ENCODE data around the gene SAMD14. TPM values are rescaled to one million over a fixed set of nuclear protein-coding genes. Genes with fewer than 3 reads are reported as not detected.

SAMD14 gene
- total RNA-seq, 1 donor, result 4.7 TPM

DNA sequence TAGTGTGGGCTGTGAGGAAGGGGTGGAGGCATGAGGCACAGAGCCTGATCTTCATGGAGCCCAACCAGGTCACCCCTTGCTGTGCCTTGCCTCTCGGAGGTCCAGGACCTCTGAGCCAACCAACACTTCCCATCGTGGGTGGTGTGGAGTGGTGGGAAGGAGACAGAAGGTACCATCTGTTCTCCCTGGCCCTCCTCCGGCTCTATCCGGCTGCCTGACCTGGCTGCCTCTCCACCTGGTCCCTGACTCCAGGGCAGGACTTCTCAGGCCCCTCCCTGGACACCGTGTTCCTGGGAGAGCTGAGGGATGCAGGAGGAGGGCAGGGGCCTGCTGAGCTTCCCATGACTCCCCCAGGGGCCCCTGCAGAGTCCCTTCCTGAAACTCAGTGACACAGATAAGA, 31.0 kb downstream of the SAMD14 start:
- H3K4me3 ChIP-seq (ENCODE audit: low read depth, low read length), result no peak overlapping the region
- no peak for DNase-seq (ENCODE audit: low read depth)
- TF ChIP-seq, protein P1, sequence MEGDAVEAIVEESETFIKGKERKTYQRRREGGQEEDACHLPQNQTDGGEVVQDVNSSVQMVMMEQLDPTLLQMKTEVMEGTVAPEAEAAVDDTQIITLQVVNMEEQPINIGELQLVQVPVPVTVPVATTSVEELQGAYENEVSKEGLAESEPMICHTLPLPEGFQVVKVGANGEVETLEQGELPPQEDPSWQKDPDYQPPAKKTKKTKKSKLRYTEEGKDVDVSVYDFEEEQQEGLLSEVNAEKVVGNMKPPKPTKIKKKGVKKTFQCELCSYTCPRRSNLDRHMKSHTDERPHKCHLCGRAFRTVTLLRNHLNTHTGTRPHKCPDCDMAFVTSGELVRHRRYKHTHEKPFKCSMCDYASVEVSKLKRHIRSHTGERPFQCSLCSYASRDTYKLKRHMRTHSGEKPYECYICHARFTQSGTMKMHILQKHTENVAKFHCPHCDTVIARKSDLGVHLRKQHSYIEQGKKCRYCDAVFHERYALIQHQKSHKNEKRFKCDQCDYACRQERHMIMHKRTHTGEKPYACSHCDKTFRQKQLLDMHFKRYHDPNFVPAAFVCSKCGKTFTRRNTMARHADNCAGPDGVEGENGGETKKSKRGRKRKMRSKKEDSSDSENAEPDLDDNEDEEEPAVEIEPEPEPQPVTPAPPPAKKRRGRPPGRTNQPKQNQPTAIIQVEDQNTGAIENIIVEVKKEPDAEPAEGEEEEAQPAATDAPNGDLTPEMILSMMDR (IDR thresholded peaks at IDR 0.05; ENCODE audit: insufficient read depth, low read depth, low read length), result no peak

DNA sequence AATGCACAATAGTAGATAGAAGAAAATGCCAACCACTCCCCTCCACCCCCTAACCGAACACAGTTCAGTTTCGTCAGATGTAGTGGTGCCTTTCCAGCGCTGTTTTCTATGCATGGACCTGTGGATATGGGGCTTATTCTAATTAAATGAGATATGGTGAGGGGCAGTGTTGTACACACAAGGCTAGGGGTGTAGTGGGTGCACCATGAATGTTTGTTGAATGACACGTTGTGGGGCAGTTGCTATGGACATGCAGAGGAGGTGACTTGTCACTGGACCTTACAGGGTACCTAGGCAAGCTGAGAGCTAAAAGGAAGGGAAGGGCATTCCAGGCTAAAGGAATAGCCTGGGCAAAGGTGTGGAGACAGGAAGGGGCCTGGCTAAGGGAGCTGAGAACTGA, 31.4 kb downstream of the SAMD14 start:
- no peak for DNase-seq (ENCODE audit: low read depth)
- no peak overlapping the region for H3K4me3 ChIP-seq (ENCODE audit: low read depth, low read length)
- TF ChIP-seq, protein P1 (IDR thresholded peaks at IDR 0.05; ENCODE audit: insufficient read depth, low read depth, low read length), result no peak

DNA sequence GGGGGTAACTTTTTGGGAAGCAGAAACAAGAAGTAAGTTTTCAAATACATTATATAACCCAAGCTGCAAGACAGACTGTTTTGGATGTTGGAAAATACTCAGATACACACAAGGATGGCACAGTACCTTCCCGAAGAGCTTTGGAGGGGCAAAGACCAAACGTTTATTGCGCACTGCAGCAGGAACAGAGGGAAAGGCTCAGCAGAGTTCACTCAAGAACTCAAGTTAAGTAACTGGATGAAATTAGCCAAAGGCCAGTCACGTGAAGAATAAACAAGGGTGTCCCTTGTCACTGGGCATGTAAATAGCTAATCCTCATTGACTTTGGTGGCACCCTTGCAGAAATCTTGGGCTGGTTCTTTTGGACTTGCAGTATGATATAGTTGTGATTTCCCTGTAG, 32.0 kb downstream of the SAMD14 start:
- no peak overlapping the region for H3K4me3 ChIP-seq (ENCODE audit: low read depth, low read length)
- TF ChIP-seq, protein P1 (IDR thresholded peaks at IDR 0.05; ENCODE audit: insufficient read depth, low read depth, low read length), result no peak
- no peak for DNase-seq (ENCODE audit: low read depth)

DNA sequence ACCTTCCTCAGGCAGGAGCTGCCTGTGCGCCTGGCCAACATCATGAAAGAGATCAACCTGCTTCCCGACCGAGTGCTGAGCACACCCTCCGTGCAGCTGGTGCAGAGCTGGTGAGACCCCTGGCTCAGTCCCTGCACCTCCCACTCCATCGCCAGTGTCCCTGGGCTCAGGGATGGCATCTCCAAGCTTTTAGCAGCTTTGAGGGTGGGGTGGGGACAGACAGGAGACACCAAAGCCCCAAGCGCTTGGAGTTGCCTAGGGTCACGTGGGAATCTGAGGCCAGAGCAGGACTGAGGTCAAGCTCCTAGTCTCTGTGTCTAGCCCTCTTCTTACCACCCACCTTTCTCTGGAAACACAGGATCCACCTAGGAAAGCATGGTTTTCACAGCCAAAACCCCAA, 32.5 kb downstream of the SAMD14 start:
- no peak for DNase-seq (ENCODE audit: low read depth)
- H3K4me3 ChIP-seq (ENCODE audit: low read depth, low read length), result no peak overlapping the region
- TF ChIP-seq, protein P1 (IDR thresholded peaks at IDR 0.05; ENCODE audit: insufficient read depth, low read depth, low read length), result no peak

DNA sequence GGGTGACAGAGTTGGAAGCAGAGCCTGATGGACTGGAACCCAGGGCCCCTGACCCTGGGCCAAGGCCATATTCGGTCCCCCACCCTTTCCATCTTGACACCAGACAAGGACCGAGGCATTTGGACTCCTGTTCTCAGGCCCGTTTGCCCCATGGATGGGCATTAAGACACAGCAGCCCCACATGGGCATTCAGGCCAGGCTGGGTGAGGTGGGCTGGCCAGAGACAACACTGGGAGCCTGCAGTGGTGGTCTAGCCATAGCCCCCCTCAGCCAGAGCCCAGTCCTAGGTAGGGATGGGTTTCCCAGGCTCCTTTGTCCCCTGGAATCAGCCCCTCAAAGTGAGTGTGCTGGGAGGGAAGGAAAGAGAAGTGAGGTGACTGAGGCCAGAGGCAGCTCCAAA, 33.2 kb downstream of the SAMD14 start:
- H3K4me3 ChIP-seq (ENCODE audit: low read depth, low read length), result no peak overlapping the region
- TF ChIP-seq, protein P1 (IDR thresholded peaks at IDR 0.05; ENCODE audit: insufficient read depth, low read depth, low read length), result no peak
- no peak for DNase-seq (ENCODE audit: low read depth)

DNA sequence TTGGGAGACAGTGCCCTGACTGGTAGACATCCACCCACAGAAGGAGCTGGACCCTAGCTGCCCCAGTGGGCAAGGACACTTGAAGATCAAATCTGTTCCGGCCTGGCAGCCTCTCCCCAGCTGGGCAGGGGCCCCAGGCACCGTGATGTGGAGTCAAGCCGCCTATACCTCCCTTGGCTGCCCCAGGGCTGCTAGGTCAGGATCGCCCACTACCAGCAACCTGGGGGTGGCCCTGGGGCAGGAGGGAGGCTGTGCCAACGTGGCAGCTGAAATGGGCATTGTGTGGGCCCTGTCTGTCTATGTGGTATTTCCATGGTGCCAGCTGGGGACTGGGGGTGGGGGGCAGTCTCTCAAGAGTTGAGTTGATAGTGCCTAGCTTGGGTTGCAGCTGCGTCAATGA, 33.9 kb downstream of the SAMD14 start:
- peak overlapping the region; percentile 88 for H3K4me3 ChIP-seq (ENCODE audit: low read depth, low read length)
- DNase-seq (ENCODE audit: low read depth), result no peak
- TF ChIP-seq, protein P1 (IDR thresholded peaks at IDR 0.05; ENCODE audit: insufficient read depth, low read depth, low read length), result no peak

DNA sequence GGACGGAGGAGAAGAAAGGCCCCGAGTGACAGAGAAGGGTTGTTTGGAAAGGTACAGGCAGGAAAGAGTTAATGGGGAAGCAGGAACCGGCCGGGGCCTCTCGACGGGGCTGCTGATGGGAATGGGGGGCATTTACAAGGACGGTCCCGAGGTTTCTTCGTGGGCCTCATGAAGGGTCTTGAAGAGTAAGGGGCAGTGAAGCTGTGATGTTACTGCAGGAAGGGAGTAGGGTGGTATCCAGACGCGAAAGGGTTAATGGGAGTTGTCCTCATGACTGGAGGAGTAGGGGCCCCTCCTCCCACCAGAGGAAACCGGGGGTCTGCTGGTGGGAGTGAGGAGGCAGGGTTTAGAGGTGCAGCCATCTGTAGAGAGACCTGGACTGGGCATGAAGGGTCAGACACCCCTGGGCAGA, 34.3 kb downstream of the SAMD14 start:
- TF ChIP-seq, protein P1 (IDR thresholded peaks at IDR 0.05; ENCODE audit: insufficient read depth, low read depth, low read length), result no peak
- peak overlapping the region; percentile 88 for H3K4me3 ChIP-seq (ENCODE audit: low read depth, low read length)
- DNase-seq (ENCODE audit: low read depth), result no peak
